Astrocyte (in vitro differentiated cells and primary cell): ENCODE measurements around the gene FNDC5. TPM values are rescaled to one million over a fixed set of nuclear protein-coding genes. Genes with fewer than 3 reads are reported as not detected.

Experiments used
- DNase-seq: peaks from one replicate; pipeline ENCODE4 v3.0.0-alpha.2; 2010; ENCODE audit warnings: low read depth
- FAIRE-seq: peaks from 2 replicates; lab custom pipeline; 2011; peaks lifted over from hg19 to GRCh38; lab: Jason Lieb, UNC
- H2AFZ ChIP-seq: 2 replicates; pipeline ENCODE4 v1.6.0; 2012; ENCODE audit warnings: low read depth, low read length, inconsistent platforms
- H3K27ac ChIP-seq: 2 replicates; pipeline ENCODE4 v1.5.1; 2011; ENCODE audit warnings: low read depth, low read length, inconsistent platforms
- H3K27me3 ChIP-seq: 2 replicates; pipeline ENCODE4 v1.6.0; 2011; ENCODE audit warnings: low read length, inconsistent platforms; ENCODE audit not compliant: insufficient read depth
- H3K36me3 ChIP-seq: 2 replicates; pipeline ENCODE4 v1.5.1; 2011; ENCODE audit warnings: low read length, inconsistent platforms; ENCODE audit not compliant: insufficient read depth
- H3K4me1 ChIP-seq: 2 replicates; pipeline ENCODE4 v1.5.1; 2011; ENCODE audit warnings: low read length, inconsistent platforms; ENCODE audit not compliant: insufficient read depth
- H3K4me2 ChIP-seq: 2 replicates; pipeline ENCODE4 v1.6.0; 2012; ENCODE audit warnings: low read length, inconsistent platforms
- H3K4me3 ChIP-seq: 2 replicates; pipeline ENCODE4 v1.5.1; 2011; ENCODE audit warnings: low read depth, mild to moderate bottlenecking, low read length, inconsistent platforms; ENCODE audit not compliant: insufficient read depth
- H3K79me2 ChIP-seq: 2 replicates; pipeline ENCODE4 v1.6.0; 2012; ENCODE audit warnings: mild to moderate bottlenecking, low read length, inconsistent platforms; ENCODE audit not compliant: insufficient read depth
- H3K9ac ChIP-seq: 2 replicates; pipeline ENCODE4 v1.6.0; 2012; ENCODE audit warnings: mild to moderate bottlenecking, low read length, inconsistent platforms
- H3K9me3 ChIP-seq: 2 replicates; pipeline ENCODE4 v1.5.1; 2012; ENCODE audit warnings: low read depth, mild to moderate bottlenecking, low read length, inconsistent platforms; ENCODE audit not compliant: insufficient read depth
- H4K20me1 ChIP-seq: 2 replicates; pipeline ENCODE4 v1.6.0; 2012; ENCODE audit warnings: low read length, inconsistent platforms; ENCODE audit not compliant: insufficient read depth
- H3K27ac Mint-ChIP-seq: one replicate; pipeline ENCODE4 v1.8.0; 2021; ENCODE audit warnings: mild to moderate bottlenecking, mixed read lengths; ENCODE audit not compliant: unreplicated experiment
- H3K27me3 Mint-ChIP-seq: one replicate; pipeline ENCODE4 v1.8.0; 2021; ENCODE audit warnings: low read depth, mixed read lengths; ENCODE audit not compliant: unreplicated experiment
- H3K36me3 Mint-ChIP-seq: one replicate; pipeline ENCODE4 v1.8.0; 2021; ENCODE audit warnings: low read depth, mixed read lengths; ENCODE audit not compliant: unreplicated experiment
- H3K4me1 Mint-ChIP-seq: one replicate; pipeline ENCODE4 v1.8.0; 2021; ENCODE audit warnings: low read depth, mixed read lengths; ENCODE audit not compliant: unreplicated experiment
- H3K4me3 Mint-ChIP-seq: one replicate; pipeline ENCODE4 v1.8.0; 2021; ENCODE audit warnings: mild to moderate bottlenecking, moderate library complexity, mixed read lengths; ENCODE audit not compliant: unreplicated experiment
- H3K9me3 Mint-ChIP-seq: one replicate; pipeline ENCODE4 v1.8.0; 2021; ENCODE audit warnings: mild to moderate bottlenecking, mixed read lengths; ENCODE audit not compliant: unreplicated experiment
- EZH2 ChIP-seq: IDR thresholded peaks from 2 replicates; pipeline ENCODE4 v1.6.1; 2012; ENCODE audit warnings: mild to moderate bottlenecking, low read length, inconsistent platforms; ENCODE audit not compliant: insufficient read depth
- total RNA-seq: library from RNA; stranded (reverse); gene quantifications from 2 replicates; pipeline ENCODE4 v1.2.1, GENCODE V29; 2021
- TF ChIP-seq, protein P1 (sequence below): IDR thresholded peaks from 2 replicates; pipeline ENCODE4 v1.5.1; 2011; ENCODE audit warnings: low read depth, mild to moderate bottlenecking, inconsistent platforms, low read length, moderate library complexity; ENCODE audit not compliant: insufficient read depth

The FNDC5 gene
- total RNA-seq, 1 donor from 2014 or later: 0.39 TPM

DNA sequence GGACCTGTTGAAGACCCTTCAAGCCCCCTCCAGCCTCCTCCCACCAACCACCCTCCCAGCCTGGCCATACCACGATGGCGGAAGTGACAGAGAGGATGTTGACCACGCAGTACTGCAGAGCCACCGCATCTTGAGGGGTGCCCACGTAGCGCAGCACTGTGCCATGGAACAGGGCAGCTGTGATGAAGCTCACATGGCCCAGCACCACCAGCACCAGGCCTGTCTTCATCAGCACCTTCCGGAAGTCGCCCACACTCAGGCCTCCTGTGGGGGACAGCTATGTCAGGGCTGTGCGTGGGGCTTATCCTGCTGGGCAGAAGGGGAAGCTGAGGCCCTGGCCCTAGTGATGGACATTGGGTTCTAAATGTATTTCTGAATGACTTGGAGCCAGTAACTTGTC, 27.3 kb upstream of the FNDC5 start:
- Mint-ChIP-seq H3K36me3 (peaks cover 2% of the 10 kb centered on the region), H3K27ac (no peak overlapping the region), H3K27me3 (peaks cover 59% of the 10 kb centered on the region), H3K4me1 (no peaks in the 10 kb centered on the region), H3K9me3 (no peaks in the 10 kb centered on the region), H3K4me3 (no peak overlapping the region)
- peaks cover 2% of the 10 kb centered on the region for H3K4me1 ChIP-seq
- no peak overlapping the region for H3K27ac ChIP-seq
- TF ChIP-seq EZH2: no peak
- TF ChIP-seq, protein P1, sequence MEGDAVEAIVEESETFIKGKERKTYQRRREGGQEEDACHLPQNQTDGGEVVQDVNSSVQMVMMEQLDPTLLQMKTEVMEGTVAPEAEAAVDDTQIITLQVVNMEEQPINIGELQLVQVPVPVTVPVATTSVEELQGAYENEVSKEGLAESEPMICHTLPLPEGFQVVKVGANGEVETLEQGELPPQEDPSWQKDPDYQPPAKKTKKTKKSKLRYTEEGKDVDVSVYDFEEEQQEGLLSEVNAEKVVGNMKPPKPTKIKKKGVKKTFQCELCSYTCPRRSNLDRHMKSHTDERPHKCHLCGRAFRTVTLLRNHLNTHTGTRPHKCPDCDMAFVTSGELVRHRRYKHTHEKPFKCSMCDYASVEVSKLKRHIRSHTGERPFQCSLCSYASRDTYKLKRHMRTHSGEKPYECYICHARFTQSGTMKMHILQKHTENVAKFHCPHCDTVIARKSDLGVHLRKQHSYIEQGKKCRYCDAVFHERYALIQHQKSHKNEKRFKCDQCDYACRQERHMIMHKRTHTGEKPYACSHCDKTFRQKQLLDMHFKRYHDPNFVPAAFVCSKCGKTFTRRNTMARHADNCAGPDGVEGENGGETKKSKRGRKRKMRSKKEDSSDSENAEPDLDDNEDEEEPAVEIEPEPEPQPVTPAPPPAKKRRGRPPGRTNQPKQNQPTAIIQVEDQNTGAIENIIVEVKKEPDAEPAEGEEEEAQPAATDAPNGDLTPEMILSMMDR: no peak
- no peaks in the 10 kb centered on the region for H3K9me3 ChIP-seq
- no peak overlapping the region for H3K9ac ChIP-seq
- H3K79me2 ChIP-seq: no peaks in the 10 kb centered on the region
- H4K20me1 ChIP-seq: no peaks in the 10 kb centered on the region
- no peak overlapping the region for H3K4me3 ChIP-seq
- FAIRE-seq: no peak
- peaks cover 3% of the 10 kb centered on the region for H3K27me3 ChIP-seq
- no peak overlapping the region for H2AFZ ChIP-seq
- DNase-seq: no peak
- H3K4me2 ChIP-seq: no peak overlapping the region
- H3K36me3 ChIP-seq: no peaks in the 10 kb centered on the region

DNA sequence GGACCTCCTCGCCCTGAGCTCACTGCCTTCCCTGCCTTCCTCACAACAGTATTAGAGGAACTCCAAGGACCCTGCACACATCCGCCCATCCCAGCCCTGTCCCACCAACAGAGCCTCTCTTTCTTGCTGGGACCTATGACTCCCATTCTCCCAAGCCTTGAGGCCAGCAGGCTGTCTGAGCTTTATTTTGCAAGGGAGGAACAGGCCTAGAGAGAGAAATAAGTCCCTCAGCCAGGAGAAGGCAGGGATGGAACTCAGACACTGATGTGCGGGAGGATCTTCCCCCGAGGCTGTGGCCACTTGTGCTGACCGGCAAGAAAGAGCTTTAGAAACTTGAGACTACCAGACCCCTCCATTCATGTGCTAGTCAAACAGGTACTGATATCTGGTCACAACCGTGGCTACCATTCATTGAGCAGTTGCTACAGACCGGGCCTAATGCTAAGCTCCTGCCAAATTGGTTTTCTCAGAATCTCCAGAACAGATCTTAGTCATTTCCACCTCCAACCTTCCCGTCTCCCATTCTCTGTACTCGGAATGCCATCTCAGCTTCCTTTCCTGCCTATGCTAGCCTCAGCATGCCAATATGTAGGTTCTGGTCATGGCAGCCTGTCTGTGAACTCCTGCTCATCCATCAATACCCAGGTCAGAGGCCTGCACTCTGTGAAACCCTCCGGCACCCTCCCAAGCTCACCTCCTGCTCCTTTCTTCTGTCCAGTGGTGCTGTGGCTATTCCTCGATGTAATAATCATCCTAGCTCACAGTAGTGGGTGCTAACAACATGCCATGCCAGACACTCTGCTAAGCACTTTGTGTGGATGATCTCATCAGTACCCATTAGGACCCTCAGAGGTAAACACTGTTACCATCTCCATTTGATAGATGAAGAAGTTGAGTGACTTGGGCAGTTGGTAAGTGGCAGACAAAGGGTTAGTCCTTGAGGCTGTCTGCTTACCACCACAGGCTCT, 26.7 kb upstream of the FNDC5 start:
- Histone ChIP-seq H3K27ac (no peak overlapping the region), H3K4me3 (no peak overlapping the region), H3K9ac (no peak overlapping the region), H3K27me3 (peaks cover 7% of the 10 kb centered on the region), H3K4me1 (peaks cover 2% of the 10 kb centered on the region), H2AFZ (no peak overlapping the region), H3K4me2 (no peak overlapping the region), H3K79me2 (no peaks in the 10 kb centered on the region), H3K9me3 (no peaks in the 10 kb centered on the region), H4K20me1 (no peaks in the 10 kb centered on the region), H3K36me3 (no peaks in the 10 kb centered on the region)
- TF ChIP-seq EZH2: no peak
- TF ChIP-seq, protein P1: no peak
- no peak overlapping the region for H3K4me3 Mint-ChIP-seq
- peaks cover 60% of the 10 kb centered on the region for H3K27me3 Mint-ChIP-seq
- no peaks in the 10 kb centered on the region for H3K9me3 Mint-ChIP-seq
- H3K27ac Mint-ChIP-seq: no peak overlapping the region
- FAIRE-seq (no peak), DNase-seq (no peak)
- H3K36me3 Mint-ChIP-seq: peaks cover 4% of the 10 kb centered on the region
- peaks cover 4% of the 10 kb centered on the region for H3K4me1 Mint-ChIP-seq

DNA sequence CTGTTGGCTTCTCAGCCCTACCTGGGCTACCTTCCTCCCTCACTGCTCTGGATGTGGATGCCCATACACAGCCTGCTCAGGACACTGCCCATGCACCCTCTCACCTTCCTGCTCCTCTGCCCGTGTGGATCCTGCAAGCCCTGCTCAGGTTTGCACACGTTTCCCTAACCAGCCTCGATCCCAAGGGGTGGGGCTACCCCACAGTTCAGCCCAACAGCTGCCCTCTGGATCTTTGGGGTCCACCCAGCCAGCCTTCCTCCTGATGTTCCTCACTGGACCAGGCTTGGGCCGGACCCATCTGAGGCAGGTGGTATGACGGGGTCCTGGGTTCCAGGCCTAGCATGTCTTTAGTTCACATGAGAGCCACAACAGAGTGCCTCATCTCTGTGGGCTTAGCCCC, 25.7 kb upstream of the FNDC5 start:
- Mint-ChIP-seq H3K4me1 (peaks cover 4% of the 10 kb centered on the region), H3K4me3 (no peak overlapping the region), H3K27me3 (peaks cover 63% of the 10 kb centered on the region), H3K36me3 (peaks cover 5% of the 10 kb centered on the region), H3K9me3 (no peaks in the 10 kb centered on the region), H3K27ac (no peak overlapping the region)
- H3K9me3 ChIP-seq: no peaks in the 10 kb centered on the region
- peaks cover 2% of the 10 kb centered on the region for H3K4me1 ChIP-seq
- no peaks in the 10 kb centered on the region for H4K20me1 ChIP-seq
- H3K79me2 ChIP-seq: no peaks in the 10 kb centered on the region
- FAIRE-seq (no peak), DNase-seq (no peak)
- no peak overlapping the region for H3K4me2 ChIP-seq
- TF ChIP-seq, protein P1: no peak
- no peak for TF ChIP-seq EZH2
- H3K27ac ChIP-seq: no peak overlapping the region
- H3K27me3 ChIP-seq: peaks cover 15% of the 10 kb centered on the region
- H3K9ac ChIP-seq: no peak overlapping the region
- H2AFZ ChIP-seq: no peak overlapping the region
- no peaks in the 10 kb centered on the region for H3K36me3 ChIP-seq
- no peak overlapping the region for H3K4me3 ChIP-seq
